HFFc6 (cell line): ENCODE measurements around the gene ADGRB3. TPM values are rescaled to one million over a fixed set of nuclear protein-coding genes. Genes with fewer than 3 reads are reported as not detected.
"Not testable (repeated sequence)": the region's sequence is repeated elsewhere in the genome, so short reads cannot be mapped to it uniquely, and the experiment has no call there.

Source experiments
- DNase-seq: peaks from one replicate; pipeline ENCODE4 v3.0.0-alpha.2; 2018
- H3K27ac Mint-ChIP-seq: 2 replicates; pipeline ENCODE4 v1.8.0; 2020; ENCODE audit warnings: mild to moderate bottlenecking, mixed read lengths
- H3K27me3 Mint-ChIP-seq: 2 replicates; pipeline ENCODE4 v1.8.0; 2021; ENCODE audit warnings: mild to moderate bottlenecking, moderate library complexity, mixed read lengths; ENCODE audit not compliant: insufficient read depth
- H3K36me3 Mint-ChIP-seq: 2 replicates; pipeline ENCODE4 v1.8.0; 2021; ENCODE audit warnings: low read depth, mixed read lengths
- H3K4me1 Mint-ChIP-seq: 2 replicates; pipeline ENCODE4 v1.8.0; 2020; ENCODE audit warnings: low read depth, mixed read lengths
- H3K4me3 Mint-ChIP-seq: 2 replicates; pipeline ENCODE4 v1.8.0; 2020; ENCODE audit warnings: mild to moderate bottlenecking, moderate library complexity, mixed read lengths
- H3K9me3 Mint-ChIP-seq: 2 replicates; pipeline ENCODE4 v1.8.0; 2020; ENCODE audit warnings: mild to moderate bottlenecking, mixed read lengths
- CTCF ChIP-seq: fragments of 200-600 bp; sonication (generic); IDR thresholded peaks from 2 replicates; pipeline ENCODE4 v1.5.0; 2021; ENCODE audit warnings: antibody characterized with exemption, mild to moderate bottlenecking
- total RNA-seq, 6 experiments: library from RNA; stranded (reverse); fragmentation: NEBNext Ultra II Directional; extraction: Animal tissue kit (Norgen Biotek cat#: 25700); gene quantifications; 2 replicates in 1 of 6; 3 replicates in 5 of 6; pipeline ENCODE4 v1.2.3, GENCODE V29; 2021

The ADGRB3 gene
- total RNA-seq, 6 experiments from 2014 or later: 0.05 to 0.07 (median 0.05) TPM; not detected in 3

GRCh38 chr6:69106511-69106910 lies 471.4 kb downstream of the ADGRB3 start:
- H3K4me1 Mint-ChIP-seq: no peaks in the 10 kb centered on the region
- H3K9me3 Mint-ChIP-seq: peaks cover 21% of the 10 kb centered on the region
- DNase-seq: no peak

GRCh38 chr6:69111301-69111700 lies 476.2 kb downstream of the ADGRB3 start:
- Mint-ChIP-seq H3K27me3 (no peaks in the 10 kb centered on the region), H3K4me1 (no peaks in the 10 kb centered on the region)
- no peak for TF ChIP-seq CTCF

More at GRCh38 chr6:69106511-69106910, 471.4 kb downstream of the ADGRB3 start:
- Mint-ChIP-seq H3K27me3 (no peaks in the 10 kb centered on the region; the same call in 1 of the 2 replicates), H3K4me3 (no peak overlapping the region), H3K27ac (no peak overlapping the region), H3K36me3 (0 out of 2 replicates have a peak, but pooled peaks cover 4% of the 10 kb centered on the region)
- TF ChIP-seq CTCF: no peak

GRCh38 chr6:69116658-69117057 lies 481.6 kb downstream of the ADGRB3 start:
- no peak for DNase-seq
- H3K27ac Mint-ChIP-seq: no peak overlapping the region
- no peak for TF ChIP-seq CTCF
- H3K36me3 Mint-ChIP-seq: peaks cover 4% of the 10 kb centered on the region; the same call in 1 of the 2 replicates
- no peak overlapping the region for H3K4me3 Mint-ChIP-seq
- H3K4me1 Mint-ChIP-seq: no peaks in the 10 kb centered on the region
- H3K27me3 Mint-ChIP-seq: no peaks in the 10 kb centered on the region; the same call in 1 of the 2 replicates
- H3K9me3 Mint-ChIP-seq: peaks cover 26% of the 10 kb centered on the region

More at GRCh38 chr6:69111301-69111700, 476.2 kb downstream of the ADGRB3 start:
- H3K27ac Mint-ChIP-seq: no peak overlapping the region
- H3K36me3 Mint-ChIP-seq: no peaks in the 10 kb centered on the region
- H3K9me3 Mint-ChIP-seq: peaks cover 19% of the 10 kb centered on the region
- no peak overlapping the region for H3K4me3 Mint-ChIP-seq
- DNase-seq: no peak

GRCh38 chr6:69121461-69122406 lies 486.7 kb downstream of the ADGRB3 start:
- not testable (repeated sequence) for H3K27ac Mint-ChIP-seq, H3K4me1 Mint-ChIP-seq, H3K4me3 Mint-ChIP-seq, H3K27me3 Mint-ChIP-seq, H3K36me3 Mint-ChIP-seq, DNase-seq
- H3K9me3 Mint-ChIP-seq: peaks cover 28% of the 10 kb centered on the region

- no peak for DNase-seq
- peaks cover 28% of the 10 kb centered on the region for H3K9me3 Mint-ChIP-seq
- H3K4me3 Mint-ChIP-seq: no peak overlapping the region
- no peaks in the 10 kb centered on the region for H3K4me1 Mint-ChIP-seq
- peaks cover 4% of the 10 kb centered on the region; the same call in 1 of the 2 replicates for H3K36me3 Mint-ChIP-seq
- TF ChIP-seq CTCF: no peak
- H3K27me3 Mint-ChIP-seq: no peaks in the 10 kb centered on the region; the same call in 1 of the 2 replicates
- no peak overlapping the region for H3K27ac Mint-ChIP-seq
These were observed 487.3 kb downstream of the ADGRB3 start for GRCh38 chr6:69122407-69122773.

- TF ChIP-seq CTCF: no peak
- H3K27ac Mint-ChIP-seq: no peak overlapping the region
- H3K9me3 Mint-ChIP-seq: peaks cover 36% of the 10 kb centered on the region
- DNase-seq: no peak
- no peaks in the 10 kb centered on the region for H3K36me3 Mint-ChIP-seq
- H3K27me3 Mint-ChIP-seq: no peaks in the 10 kb centered on the region
- H3K4me1 Mint-ChIP-seq: no peaks in the 10 kb centered on the region
- no peak overlapping the region for H3K4me3 Mint-ChIP-seq
These were observed 493.3 kb downstream of the ADGRB3 start for GRCh38 chr6:69128411-69128810.
